Astrocyte (in vitro differentiated cells and primary cell): ENCODE results near the gene CMTR1. TPM values are rescaled to one million over a fixed set of nuclear protein-coding genes. Genes with fewer than 3 reads are reported as not detected.

Source experiments
- DNase-seq: peaks from one replicate; pipeline ENCODE4 v3.0.0-alpha.2; 2010; ENCODE audit warnings: low read depth
- FAIRE-seq: peaks from 2 replicates; lab custom pipeline; 2011; peaks lifted over from hg19 to GRCh38; lab: Jason Lieb, UNC
- H2AFZ ChIP-seq: 2 replicates; pipeline ENCODE4 v1.6.0; 2012; ENCODE audit warnings: low read depth, low read length, inconsistent platforms
- H3K27ac ChIP-seq: 2 replicates; pipeline ENCODE4 v1.5.1; 2011; ENCODE audit warnings: low read depth, low read length, inconsistent platforms
- H3K27me3 ChIP-seq: 2 replicates; pipeline ENCODE4 v1.6.0; 2011; ENCODE audit warnings: low read length, inconsistent platforms; ENCODE audit not compliant: insufficient read depth
- H3K36me3 ChIP-seq: 2 replicates; pipeline ENCODE4 v1.5.1; 2011; ENCODE audit warnings: low read length, inconsistent platforms; ENCODE audit not compliant: insufficient read depth
- H3K4me1 ChIP-seq: 2 replicates; pipeline ENCODE4 v1.5.1; 2011; ENCODE audit warnings: low read length, inconsistent platforms; ENCODE audit not compliant: insufficient read depth
- H3K4me2 ChIP-seq: 2 replicates; pipeline ENCODE4 v1.6.0; 2012; ENCODE audit warnings: low read length, inconsistent platforms
- H3K4me3 ChIP-seq: 2 replicates; pipeline ENCODE4 v1.5.1; 2011; ENCODE audit warnings: low read depth, mild to moderate bottlenecking, low read length, inconsistent platforms; ENCODE audit not compliant: insufficient read depth
- H3K79me2 ChIP-seq: 2 replicates; pipeline ENCODE4 v1.6.0; 2012; ENCODE audit warnings: mild to moderate bottlenecking, low read length, inconsistent platforms; ENCODE audit not compliant: insufficient read depth
- H3K9ac ChIP-seq: 2 replicates; pipeline ENCODE4 v1.6.0; 2012; ENCODE audit warnings: mild to moderate bottlenecking, low read length, inconsistent platforms
- H3K9me3 ChIP-seq: 2 replicates; pipeline ENCODE4 v1.5.1; 2012; ENCODE audit warnings: low read depth, mild to moderate bottlenecking, low read length, inconsistent platforms; ENCODE audit not compliant: insufficient read depth
- H4K20me1 ChIP-seq: 2 replicates; pipeline ENCODE4 v1.6.0; 2012; ENCODE audit warnings: low read length, inconsistent platforms; ENCODE audit not compliant: insufficient read depth
- H3K27ac Mint-ChIP-seq: one replicate; pipeline ENCODE4 v1.8.0; 2021; ENCODE audit warnings: mild to moderate bottlenecking, mixed read lengths; ENCODE audit not compliant: unreplicated experiment
- H3K27me3 Mint-ChIP-seq: one replicate; pipeline ENCODE4 v1.8.0; 2021; ENCODE audit warnings: low read depth, mixed read lengths; ENCODE audit not compliant: unreplicated experiment
- H3K36me3 Mint-ChIP-seq: one replicate; pipeline ENCODE4 v1.8.0; 2021; ENCODE audit warnings: low read depth, mixed read lengths; ENCODE audit not compliant: unreplicated experiment
- H3K4me1 Mint-ChIP-seq: one replicate; pipeline ENCODE4 v1.8.0; 2021; ENCODE audit warnings: low read depth, mixed read lengths; ENCODE audit not compliant: unreplicated experiment
- H3K4me3 Mint-ChIP-seq: one replicate; pipeline ENCODE4 v1.8.0; 2021; ENCODE audit warnings: mild to moderate bottlenecking, moderate library complexity, mixed read lengths; ENCODE audit not compliant: unreplicated experiment
- H3K9me3 Mint-ChIP-seq: one replicate; pipeline ENCODE4 v1.8.0; 2021; ENCODE audit warnings: mild to moderate bottlenecking, mixed read lengths; ENCODE audit not compliant: unreplicated experiment
- CTCF ChIP-seq: IDR thresholded peaks from 2 replicates; pipeline ENCODE4 v1.5.1; 2011; ENCODE audit warnings: low read depth, mild to moderate bottlenecking, inconsistent platforms, low read length, moderate library complexity; ENCODE audit not compliant: insufficient read depth
- EZH2 ChIP-seq: IDR thresholded peaks from 2 replicates; pipeline ENCODE4 v1.6.1; 2012; ENCODE audit warnings: mild to moderate bottlenecking, low read length, inconsistent platforms; ENCODE audit not compliant: insufficient read depth
- total RNA-seq: library from RNA; stranded (reverse); gene quantifications from 2 replicates; pipeline ENCODE4 v1.2.1, GENCODE V29; 2021

Gene CMTR1
- total RNA-seq, 1 donor from 2014 or later = 44.1 TPM

GRCh38 chr6:37456126-37456525, 23.1 kb downstream of the CMTR1 start:
- peak overlapping the region; percentile 51 for H3K9ac ChIP-seq
- H3K27ac ChIP-seq = peak overlapping the region; percentile 81
- peak overlapping the region; percentile 13 for H2AFZ ChIP-seq
- TF ChIP-seq CTCF = no peak
- no peak for TF ChIP-seq EZH2
- H3K9me3 Mint-ChIP-seq = no peaks in the 10 kb centered on the region
- no peak overlapping the region for H3K4me3 Mint-ChIP-seq
- H3K79me2 ChIP-seq = no peaks in the 10 kb centered on the region
- peaks cover 9% of the 10 kb centered on the region for H3K4me1 Mint-ChIP-seq
- no peaks in the 10 kb centered on the region for H3K27me3 Mint-ChIP-seq
- peaks cover 60% of the 10 kb centered on the region for H3K36me3 Mint-ChIP-seq
- no peak overlapping the region for H3K4me3 ChIP-seq
- peak overlapping the region; percentile 68 for H3K4me2 ChIP-seq
- H3K27me3 ChIP-seq = no peaks in the 10 kb centered on the region
- no peak overlapping the region for H3K27ac Mint-ChIP-seq
- FAIRE-seq (peak; percentile 13), DNase-seq (peak; percentile 83)
- peaks cover 26% of the 10 kb centered on the region for H3K4me1 ChIP-seq
- H4K20me1 ChIP-seq = no peaks in the 10 kb centered on the region
- peaks cover 15% of the 10 kb centered on the region for H3K36me3 ChIP-seq
- H3K9me3 ChIP-seq = no peaks in the 10 kb centered on the region

- no peak for TF ChIP-seq EZH2
- no peak for TF ChIP-seq CTCF
- peak overlapping the region; percentile 81 for H3K27ac ChIP-seq
- H2AFZ ChIP-seq = no peak overlapping the region
- DNase-seq = peak; percentile 89
- H4K20me1 ChIP-seq = no peaks in the 10 kb centered on the region
- no peak overlapping the region for H3K4me3 ChIP-seq
- peak overlapping the region; percentile 51 for H3K9ac ChIP-seq
- no peak for FAIRE-seq
- H3K9me3 Mint-ChIP-seq = no peaks in the 10 kb centered on the region
- H3K4me1 Mint-ChIP-seq = peaks cover 13% of the 10 kb centered on the region
- peaks cover 19% of the 10 kb centered on the region for H3K36me3 ChIP-seq
- H3K79me2 ChIP-seq = no peaks in the 10 kb centered on the region
- peak overlapping the region; percentile 68 for H3K4me2 ChIP-seq
- H3K4me1 ChIP-seq = peaks cover 26% of the 10 kb centered on the region
- no peaks in the 10 kb centered on the region for H3K9me3 ChIP-seq
- H3K27me3 ChIP-seq = no peaks in the 10 kb centered on the region
- no peak overlapping the region for H3K4me3 Mint-ChIP-seq
- no peaks in the 10 kb centered on the region for H3K27me3 Mint-ChIP-seq
- peaks cover 59% of the 10 kb centered on the region for H3K36me3 Mint-ChIP-seq
- no peak overlapping the region for H3K27ac Mint-ChIP-seq
Observed at GRCh38 chr6:37456816-37457560, 24.0 kb downstream of the CMTR1 start.
